NCI-H774 (cell line): ENCODE results near the gene GJB6.

Source experiments
- DNase-seq: peaks from one replicate; lab custom pipeline; 2025; lab: John Stamatoyannopoulos, UW

GJB6 gene

DNA sequence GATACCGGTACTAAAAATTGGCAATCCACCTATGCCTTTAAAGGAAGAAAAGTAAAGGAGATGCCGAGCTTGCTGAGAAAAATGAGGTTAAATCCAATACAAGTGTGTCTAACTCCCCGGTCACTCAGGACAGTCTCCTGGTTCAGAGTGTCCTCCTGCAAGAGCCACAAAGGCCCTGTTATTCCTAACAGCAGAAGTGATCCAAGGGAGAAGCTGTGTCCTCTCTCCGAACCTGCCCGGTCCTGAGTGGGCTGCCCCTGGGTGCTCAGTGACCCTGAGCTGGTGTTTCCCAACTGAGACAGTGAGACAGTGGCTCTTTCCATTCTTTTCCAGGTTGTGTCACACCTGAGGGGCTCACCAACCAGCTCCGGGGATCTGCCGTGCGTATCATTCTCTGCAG lies 4.8 kb downstream of the GJB6 start:
- DNase-seq: no peak

DNA sequence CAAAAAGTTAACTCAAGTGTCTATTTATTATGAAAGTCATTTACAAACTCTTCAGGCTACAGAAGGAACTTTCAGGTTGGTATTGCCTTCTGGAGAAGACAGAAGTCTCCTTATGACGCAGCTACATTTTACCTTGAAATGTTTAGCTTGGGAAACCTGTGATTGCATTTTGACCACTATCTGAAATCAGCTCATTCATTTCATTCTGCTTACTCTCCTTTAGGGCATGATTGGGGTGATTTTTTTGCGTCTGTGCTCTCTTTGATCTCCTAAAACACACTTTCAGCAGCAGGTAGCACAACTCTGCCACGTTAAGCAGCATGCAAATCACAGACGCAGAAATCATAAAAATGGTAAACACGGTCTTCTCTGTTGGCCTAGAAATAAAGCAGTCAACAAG lies 9.6 kb downstream of the GJB6 start:
- DNase-seq: no peak

DNA sequence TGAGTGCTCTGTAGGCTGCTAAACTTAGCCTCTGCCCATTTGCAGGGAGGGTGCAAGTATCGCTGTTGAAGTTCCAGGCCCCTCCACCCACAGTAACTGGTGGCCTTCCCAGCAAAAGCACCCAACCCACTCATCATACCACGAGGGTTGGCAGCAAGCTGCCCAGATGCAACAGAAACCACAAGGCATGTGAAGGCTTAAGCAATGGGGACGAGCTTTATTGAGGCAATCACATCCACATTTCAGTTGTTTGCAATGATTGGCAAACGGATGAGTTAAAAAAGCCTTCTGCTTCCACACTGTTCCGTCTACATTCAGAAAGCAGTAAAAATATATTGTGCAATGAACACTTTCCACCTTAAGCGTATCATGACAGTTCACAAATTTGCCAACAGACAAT lies 10.3 kb downstream of the GJB6 start:
- DNase-seq: no peak

DNA sequence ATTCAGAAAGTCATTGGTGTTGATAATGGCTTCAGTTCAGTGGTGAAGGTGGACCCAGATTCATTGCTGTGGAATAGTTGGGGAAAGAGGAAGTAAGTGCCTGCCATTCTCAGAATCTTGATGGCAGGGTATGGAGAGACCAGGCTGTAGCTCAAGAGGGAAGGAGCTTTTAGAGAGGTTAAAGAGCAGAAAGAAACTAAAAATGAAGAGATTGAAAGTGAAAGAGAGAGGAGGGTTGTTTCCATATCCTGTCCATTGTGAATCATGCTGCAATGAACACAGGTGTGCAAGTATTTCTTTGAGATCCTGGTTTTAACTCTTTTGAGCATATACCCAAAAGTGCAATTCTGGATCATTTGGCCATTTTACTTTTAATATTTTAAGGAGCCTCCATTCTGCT lies 12.5 kb downstream of the GJB6 start:
- DNase-seq: no peak

DNA sequence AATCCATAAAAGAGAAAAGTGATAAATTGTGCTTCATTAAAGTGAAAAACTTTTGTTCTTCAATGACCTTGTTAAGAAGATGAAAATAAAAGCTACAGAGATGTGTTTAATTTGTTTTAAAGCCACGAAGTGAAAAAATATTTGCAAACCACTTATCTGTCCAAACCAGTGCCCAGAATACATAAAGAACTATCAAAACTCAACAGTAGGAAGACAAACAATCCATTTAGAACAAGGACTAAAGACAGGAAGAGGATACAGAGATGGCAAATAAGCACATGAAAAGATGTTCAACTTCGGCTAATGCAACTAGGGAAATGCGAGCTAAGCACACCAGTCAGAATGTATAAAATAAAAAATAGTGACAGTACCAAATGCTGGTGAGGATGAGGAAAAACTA lies 15.0 kb downstream of the GJB6 start:
- DNase-seq: no peak

DNA sequence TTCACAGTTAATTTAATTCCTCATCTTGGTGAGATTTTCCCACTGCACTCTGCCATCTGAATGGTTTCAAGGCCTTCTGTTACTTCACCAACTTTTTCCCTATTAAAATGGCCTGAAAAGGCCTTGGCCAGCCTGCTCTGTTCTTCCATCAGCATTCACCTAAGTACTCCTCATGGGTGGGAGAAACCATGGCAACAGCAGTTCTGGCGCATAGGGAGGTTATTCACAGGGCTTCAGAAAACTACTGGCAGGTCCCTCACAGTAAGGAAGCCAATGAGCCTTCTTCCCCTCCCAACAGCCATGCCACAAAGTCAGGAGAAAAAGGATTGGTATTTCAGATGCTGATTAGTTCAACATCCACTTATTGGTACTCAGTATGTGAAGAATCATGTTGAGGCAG lies 22.2 kb downstream of the GJB6 start:
- no peak for DNase-seq

DNA sequence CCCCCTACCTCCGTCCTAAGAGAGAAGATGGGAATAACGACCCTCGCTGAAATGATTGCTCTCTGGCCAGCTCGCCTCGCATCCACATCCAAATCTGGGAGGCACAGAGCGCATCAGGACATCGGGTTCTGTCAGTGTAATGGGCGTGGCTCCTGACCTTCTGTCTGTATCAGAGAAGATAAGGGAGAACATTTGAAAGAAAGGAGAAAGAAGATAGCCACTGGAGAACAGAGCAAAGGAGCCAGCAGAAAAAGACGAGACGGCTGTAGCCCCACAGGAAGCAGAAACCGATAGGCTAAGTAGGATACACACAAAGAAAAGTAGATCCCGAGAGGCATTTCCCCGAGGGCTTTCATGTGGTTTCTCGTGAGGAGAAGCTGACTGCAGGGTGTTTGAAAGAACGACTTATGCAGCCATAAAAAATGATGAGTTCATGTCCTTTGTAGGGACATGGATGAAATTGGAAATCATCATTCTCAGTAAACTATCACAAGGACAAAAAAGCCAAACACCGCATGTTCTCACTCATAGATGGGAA lies 25.4 kb downstream of the GJB6 start:
- no peak for DNase-seq

DNA sequence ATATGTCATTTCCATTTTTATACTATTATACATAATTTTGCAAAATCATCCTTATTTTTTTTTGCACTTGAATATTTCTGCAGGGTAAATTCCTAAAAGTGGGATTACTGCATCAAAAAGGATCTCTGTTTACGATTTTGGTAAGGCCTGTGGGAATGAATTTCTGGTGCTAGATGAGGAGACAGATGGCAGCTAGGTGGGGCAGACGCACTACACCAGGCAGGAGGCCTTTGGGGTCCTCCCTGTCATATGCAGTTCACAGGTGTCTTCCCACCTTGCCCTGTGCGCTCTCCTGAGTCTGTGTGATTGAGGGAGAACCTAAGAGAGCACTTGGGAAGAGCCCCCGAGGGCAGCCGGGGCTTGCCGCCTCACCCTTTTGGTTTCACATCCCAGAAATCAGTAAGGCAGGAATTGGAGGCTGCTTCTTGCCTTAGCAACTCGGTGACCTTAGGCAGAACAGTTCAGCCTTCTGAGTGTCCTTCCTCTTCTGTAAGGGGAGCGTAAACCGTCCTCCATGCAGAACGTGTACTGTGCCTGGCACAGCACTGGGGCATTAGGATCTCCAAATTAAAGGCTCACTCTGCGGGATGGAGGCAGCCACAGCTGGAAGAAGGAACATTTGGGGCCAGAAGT lies 25.9 kb downstream of the GJB6 start:
- DNase-seq: no peak

DNA sequence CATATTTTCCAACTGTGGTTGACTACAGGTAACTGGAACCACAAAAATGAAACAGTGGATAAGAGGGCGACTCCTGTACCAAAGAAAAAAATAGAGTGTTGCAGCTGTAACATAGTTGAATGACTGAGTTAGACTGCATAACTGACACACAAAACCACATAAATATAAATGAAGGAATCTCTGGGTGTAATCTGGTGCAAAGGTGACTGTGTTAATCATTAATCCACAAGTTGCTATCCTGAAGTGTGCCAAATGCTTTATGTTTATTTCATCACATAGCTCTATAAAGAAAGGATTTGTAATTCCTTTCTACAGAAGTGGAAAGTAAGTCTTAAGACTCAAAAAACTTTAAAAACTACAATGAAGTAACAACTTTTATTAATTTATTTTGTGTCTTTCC lies 33.3 kb downstream of the GJB6 start:
- no peak for DNase-seq

DNA sequence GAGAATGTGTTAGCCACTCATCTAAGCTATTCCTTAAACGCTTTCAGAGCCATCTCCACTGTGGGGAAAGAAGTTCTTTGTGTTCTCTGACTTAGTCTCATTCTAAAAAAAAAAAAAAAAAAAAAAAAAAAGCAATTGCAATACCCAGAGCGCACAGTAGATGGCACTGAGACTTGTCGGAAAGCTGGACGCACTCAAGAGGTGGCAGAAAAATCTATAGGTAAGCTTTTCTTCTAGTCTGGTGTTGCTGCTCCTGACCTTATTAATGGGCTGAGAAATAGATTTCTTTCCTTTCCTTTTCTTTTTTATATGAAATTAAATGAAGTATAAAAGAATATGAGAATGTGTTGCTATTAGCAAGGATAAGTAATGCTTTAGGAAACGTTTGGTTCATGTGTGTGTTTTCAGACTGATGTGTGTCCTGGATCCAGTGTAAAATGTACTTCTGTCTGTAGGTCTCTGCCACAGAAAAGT lies 34.7 kb downstream of the GJB6 start:
- DNase-seq: no peak

DNA sequence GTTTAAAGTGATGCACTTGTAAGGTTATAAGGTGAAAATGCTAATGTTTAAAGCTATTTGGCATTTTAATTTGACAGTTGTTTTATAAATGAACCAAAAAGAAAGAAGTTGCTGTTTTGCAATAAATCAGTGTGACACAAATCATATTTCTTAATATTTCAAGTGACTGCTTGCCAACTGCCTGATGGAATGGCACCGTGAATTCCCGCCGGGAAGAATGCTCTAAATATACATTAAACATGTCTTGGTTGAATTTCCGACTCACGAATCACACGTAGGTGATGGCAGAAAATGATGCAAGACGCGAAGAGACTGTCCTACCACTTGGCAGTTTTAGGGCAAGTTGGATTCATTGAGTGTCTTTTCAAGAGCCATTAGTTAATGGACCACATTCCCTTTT lies 36.3 kb downstream of the GJB6 start:
- DNase-seq: no peak

DNA sequence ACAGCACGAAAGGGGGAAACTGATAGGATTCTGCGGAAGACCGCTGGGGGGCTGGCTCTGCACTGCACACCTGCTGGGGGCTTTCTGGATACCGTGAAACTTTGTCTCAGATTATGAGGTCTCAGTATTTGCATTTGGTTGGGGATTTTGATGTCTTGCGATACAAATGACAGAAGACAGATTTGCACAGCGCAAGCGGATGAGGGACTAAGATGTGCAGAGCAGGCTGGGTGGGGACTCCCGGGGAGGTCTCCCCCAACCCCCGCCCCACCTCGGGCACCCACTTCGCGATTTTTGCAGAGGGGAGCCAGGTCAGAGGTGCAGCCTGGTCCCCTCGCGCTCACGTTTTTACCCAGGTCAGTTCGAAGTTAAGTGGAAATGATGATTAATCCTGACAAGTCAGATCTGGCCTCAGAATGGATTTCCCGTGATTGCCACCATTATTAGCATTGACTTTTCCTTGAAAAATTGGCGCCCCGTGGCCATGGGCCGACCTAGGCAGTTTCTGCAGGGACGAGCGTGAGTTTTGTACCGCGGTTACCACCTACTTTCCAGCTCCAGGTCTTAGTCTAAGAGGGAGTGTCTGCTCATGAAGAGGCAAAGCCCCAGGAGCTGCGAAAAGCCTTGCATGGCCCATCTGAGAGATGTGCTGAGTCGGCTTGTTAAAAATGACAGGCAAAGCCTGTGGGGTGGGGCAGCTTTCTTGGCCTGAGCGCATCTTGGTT lies 38.0 kb downstream of the GJB6 start:
- no peak for DNase-seq

DNA sequence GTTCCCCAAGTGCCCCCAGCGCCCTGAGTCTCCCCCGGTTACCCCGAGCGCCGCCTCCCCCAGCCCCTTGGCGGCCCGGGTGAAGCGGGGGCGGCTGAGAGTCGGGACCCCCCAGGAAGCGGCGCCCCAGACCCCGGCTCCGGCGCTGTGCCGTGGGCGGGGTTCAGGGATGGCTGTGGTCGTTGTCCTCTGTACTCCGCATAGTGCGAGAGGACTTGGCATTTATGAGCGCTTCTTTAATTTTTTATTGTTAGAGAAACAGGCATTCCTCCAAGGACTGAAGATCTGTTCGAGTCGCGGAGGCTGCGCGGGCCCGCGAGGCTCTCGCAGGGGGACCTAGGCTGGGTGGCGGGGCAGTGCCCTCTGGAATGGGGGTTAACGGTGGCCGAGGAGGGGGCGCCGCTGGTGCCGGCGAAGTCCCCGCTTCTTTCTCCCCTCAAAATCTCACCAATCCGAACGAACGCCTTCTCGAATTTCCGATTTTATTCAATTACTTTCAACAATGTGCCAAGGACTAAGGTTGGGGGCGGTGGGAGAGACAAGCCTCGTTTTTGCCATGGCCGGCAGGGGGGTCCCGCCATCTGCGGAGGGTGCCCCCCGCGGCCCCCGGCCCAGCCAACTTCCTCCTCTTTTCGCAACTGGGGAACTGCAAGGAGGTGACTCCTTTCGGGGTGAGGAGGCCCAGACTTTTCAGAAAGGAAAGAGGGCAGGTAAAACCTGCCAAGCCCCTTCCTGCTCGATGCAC lies 38.8 kb downstream of the GJB6 start:
- no peak for DNase-seq

DNA sequence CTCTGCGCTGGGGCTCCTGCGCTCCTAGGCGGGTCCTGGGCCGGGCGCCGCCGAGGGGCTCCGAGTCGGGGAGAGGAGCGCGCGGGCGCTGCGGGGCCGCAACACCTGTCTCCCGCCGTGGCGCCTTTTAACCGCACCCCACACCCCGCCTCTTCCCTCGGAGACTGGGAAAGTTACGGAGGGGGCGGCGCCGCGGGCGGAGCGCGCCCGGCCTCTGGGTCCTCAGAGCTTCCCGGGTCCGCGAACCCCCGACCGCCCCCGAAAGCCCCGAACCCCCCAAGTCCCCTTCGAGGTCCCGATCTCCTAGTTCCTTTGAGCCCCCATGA lies 39.3 kb downstream of the GJB6 start, which contains the start of gene GJB2:
Gene GJB2, minus strand, starts transcription at position 103 of the 326 bp plus-strand sequence. CDS start 3,357 bp downstream, outside the sequence.
- DNase-seq: no peak

DNA sequence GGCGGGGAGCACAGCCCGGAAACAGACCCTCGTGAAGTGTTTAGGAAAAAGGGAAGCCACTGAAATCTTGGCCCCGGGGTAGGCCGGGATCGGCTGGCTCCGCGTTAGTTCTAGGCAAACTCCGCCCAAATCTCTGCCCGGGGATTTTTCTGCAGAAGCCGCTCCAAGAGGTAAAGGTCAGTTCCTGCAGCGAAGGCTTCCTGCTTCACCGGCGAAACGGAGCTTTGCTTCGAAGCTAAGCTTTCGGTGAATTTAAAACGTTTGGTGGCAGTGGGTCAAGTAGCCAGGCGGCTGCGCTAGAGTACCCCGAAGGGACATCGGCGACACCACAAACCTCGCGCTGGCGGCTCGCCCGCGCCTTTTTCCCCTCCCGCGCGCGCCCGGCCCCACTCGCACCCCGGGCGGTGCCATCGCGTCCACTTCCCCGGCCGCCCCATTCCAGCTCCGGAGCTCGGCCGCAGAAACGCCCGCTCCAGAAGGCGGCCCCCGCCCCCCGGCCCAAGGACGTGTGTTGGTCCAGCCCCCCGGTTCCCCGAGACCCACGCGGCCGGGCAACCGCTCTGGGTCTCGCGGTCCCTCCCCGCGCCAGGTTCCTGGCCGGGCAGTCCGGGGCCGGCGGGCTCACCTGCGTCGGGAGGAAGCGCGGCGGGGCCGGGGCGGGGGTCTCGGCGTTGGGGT lies 39.8 kb downstream of the GJB6 start:
- no peak for DNase-seq

DNA sequence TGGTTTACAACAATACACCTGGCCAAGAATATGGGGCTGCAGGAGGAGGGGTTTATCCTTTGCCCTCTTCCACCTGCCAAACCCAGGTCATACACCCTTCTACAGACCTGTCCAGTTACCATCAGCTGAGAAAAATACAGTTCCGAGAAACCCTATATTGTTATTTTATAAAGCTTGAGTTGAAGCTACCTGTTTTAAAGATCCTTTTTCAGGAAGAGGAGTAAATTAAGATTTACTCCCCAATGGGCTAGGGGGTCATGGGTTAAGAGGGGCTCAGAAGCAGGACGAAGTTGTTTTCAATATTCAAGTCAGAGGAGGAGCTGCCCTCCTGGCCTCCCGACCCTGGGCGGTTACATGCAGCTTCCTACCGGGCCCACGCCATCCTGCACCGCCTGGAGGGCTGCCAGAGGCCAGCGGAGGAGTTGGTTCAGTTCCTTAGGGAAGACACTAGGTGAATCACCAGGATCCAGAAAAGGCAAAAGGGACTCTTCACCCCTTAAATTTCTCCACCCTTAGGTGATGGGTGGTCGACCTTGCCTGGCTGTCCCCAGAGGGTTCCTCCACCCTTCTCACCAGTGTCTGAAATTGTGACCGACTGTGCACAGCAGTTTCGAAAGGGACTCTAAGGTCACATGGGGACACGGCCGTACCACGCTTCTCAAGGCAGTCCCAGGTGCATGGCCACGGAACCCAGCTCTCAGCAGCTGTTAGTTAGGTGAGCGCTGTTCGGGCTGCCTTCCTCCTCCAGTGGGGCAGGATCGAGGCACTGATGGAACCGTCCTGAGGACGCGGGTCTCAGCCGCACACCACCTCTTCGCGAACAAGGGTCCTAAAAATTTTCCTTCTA lies 40.6 kb downstream of the GJB6 start:
- no peak for DNase-seq

DNA sequence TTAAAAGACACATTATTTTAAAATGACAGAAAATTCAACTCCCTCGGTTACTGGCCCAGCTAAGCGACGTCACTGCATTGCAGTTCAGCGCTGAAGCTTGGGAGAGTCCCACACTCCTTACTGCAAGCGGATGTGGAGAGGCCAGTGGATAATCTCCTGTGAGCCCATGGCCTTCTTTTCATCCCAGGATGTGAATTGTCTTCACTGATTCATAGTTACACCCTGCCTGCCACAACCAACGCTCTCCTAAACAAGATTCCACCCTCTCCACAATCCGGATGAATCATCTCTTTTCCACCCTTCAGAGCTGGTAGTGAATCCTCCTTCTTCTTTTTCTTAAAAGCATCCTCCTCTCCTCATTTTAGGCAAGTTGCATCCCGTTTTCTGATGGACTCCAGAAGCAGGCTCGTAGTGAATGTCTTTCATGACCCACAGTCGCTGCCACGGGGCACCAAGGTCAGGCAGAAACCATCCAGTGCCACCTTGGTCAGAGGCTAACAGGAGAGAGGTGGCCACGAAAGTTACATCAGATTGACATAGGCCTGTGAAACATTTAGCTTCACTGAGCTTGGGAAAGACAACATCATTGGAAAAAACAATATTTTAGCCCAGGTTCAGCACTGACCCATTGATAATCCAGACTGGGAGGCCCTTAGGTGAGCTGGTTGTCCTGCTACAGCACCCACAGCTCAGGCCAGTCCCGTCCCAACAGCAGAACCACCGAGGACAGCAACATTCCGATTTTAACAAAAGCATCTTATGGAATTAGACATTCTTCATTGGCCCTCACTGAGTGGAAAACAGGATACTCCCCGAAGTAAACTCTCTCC lies 41.4 kb downstream of the GJB6 start:
- no peak for DNase-seq

DNA sequence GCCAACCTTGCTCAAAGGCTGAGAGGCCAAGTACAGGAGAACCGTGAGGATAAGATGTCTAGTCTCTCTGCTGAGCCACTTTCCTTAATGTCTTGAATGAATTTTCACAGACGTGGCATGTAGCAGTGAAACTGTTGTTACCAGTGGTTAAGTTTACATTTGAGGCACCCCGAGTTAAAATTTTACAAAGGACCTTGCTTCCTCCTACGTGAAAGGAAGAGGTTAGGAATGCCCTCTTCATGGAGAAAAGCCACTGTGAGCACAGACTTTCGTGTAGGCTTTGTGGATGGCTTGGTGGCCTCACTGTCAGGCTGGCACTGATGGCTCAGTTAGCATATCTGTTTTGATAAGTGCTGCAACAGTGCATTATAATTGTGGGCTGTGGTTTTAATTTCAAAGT lies 42.0 kb downstream of the GJB6 start:
- no peak for DNase-seq

DNA sequence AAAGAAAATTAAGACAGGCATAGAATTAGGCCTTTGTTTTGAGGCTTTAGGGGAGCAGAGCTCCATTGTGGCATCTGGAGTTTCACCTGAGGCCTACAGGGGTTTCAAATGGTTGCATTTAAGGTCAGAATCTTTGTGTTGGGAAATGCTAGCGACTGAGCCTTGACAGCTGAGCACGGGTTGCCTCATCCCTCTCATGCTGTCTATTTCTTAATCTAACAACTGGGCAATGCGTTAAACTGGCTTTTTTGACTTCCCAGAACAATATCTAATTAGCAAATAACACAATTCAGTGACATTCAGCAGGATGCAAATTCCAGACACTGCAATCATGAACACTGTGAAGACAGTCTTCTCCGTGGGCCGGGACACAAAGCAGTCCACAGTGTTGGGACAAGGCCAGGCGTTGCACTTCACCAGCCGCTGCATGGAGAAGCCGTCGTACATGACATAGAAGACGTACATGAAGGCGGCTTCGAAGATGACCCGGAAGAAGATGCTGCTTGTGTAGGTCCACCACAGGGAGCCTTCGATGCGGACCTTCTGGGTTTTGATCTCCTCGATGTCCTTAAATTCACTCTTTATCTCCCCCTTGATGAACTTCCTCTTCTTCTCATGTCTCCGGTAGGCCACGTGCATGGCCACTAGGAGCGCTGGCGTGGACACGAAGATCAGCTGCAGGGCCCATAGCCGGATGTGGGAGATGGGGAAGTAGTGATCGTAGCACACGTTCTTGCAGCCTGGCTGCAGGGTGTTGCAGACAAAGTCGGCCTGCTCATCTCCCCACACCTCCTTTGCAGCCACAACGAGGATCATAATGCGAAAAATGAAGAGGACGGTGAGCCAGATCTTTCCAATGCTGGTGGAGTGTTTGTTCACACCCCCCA lies 43.2 kb downstream of the GJB6 start:
- DNase-seq: no peak

DNA sequence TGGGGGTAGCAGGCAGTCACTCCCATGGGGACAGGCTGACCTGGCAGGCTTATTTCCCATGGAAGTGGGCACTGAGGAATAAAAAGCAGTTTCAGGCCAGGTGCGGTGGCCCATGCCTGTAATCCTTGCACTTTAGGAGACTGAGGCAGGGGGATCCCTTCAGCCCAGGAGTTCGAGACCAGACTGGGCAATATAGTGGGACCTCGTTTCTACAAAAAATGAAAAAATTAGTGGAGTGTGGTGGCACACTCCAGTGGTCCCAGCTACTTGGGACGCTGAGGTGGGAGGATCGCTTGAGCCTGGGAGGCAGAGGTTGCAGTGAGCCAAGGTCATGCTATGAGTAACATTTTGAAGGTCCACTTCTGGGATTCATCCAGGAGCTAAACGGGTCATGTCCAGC lies 45.3 kb downstream of the GJB6 start:
- DNase-seq: no peak
